Measurements from ENCODE around the gene UBE2D4.
"Not testable (repeated sequence)": the region's sequence is repeated elsewhere in the genome, so short reads cannot be mapped to it uniquely, and the experiment has no call there.

The UBE2D4 gene

GRCh38 chr7:43987476-43987875 is 61.2 kb downstream of the UBE2D4 start:
- not testable (repeated sequence) for H3K4me3 Mint-ChIP-seq; DNase-seq; H3K4me1 Mint-ChIP-seq (ENCODE audit: low read depth in 2 of 2); H3K27me3 Mint-ChIP-seq; ATAC-seq (replicated peaks); H3K9me3 Mint-ChIP-seq
- H3K27ac Mint-ChIP-seq, result peak overlapping the region in 1 of 2 donors; percentile 32
- peaks cover 11% of the 10 kb centered on the region for H3K36me3 Mint-ChIP-seq (ENCODE audit: insufficient read depth)

GRCh38 chr7:43990011-43990585 is 63.9 kb downstream of the UBE2D4 start:
- not testable (repeated sequence) for H3K27ac Mint-ChIP-seq; H3K4me1 Mint-ChIP-seq (ENCODE audit: low read depth in 2 of 2); H3K9me3 Mint-ChIP-seq; H3K27me3 Mint-ChIP-seq; DNase-seq; H3K4me3 Mint-ChIP-seq; ATAC-seq (replicated peaks)
- H3K36me3 Mint-ChIP-seq (ENCODE audit: insufficient read depth), result peaks cover 11% of the 10 kb centered on the region

GRCh38 chr7:43990829-43991228 is 64.6 kb downstream of the UBE2D4 start:
- H3K27ac Mint-ChIP-seq, result peak overlapping the region in 1 of 2 donors; percentile 35
- not testable (repeated sequence) for H3K4me1 Mint-ChIP-seq (ENCODE audit: low read depth in 2 of 2); H3K27me3 Mint-ChIP-seq; H3K4me3 Mint-ChIP-seq; H3K36me3 Mint-ChIP-seq (ENCODE audit: insufficient read depth); DNase-seq; ATAC-seq (replicated peaks); H3K9me3 Mint-ChIP-seq

GRCh38 chr7:43992896-43993295 is 66.7 kb downstream of the UBE2D4 start:
- not testable (repeated sequence) for H3K9me3 Mint-ChIP-seq; ATAC-seq (replicated peaks); H3K4me3 Mint-ChIP-seq; H3K4me1 Mint-ChIP-seq (ENCODE audit: low read depth in 2 of 2); H3K27me3 Mint-ChIP-seq; H3K36me3 Mint-ChIP-seq (ENCODE audit: insufficient read depth); H3K27ac Mint-ChIP-seq; DNase-seq

- H3K9me3 Mint-ChIP-seq; H3K4me1 Mint-ChIP-seq (ENCODE audit: low read depth in 2 of 2); H3K36me3 Mint-ChIP-seq (ENCODE audit: insufficient read depth); H3K4me3 Mint-ChIP-seq; H3K27me3 Mint-ChIP-seq; ATAC-seq (replicated peaks); DNase-seq; H3K27ac Mint-ChIP-seq: not testable (repeated sequence)
These were observed 68.4 kb downstream of the UBE2D4 start for GRCh38 chr7:43994681-43995080.

GRCh38 chr7:43997532-43997931 is 71.3 kb downstream of the UBE2D4 start, which contains the start of gene SPDYE1:
TSS of gene SPDYE1 (plus strand) at chr7:43997897. CDS start at chr7:43999950, 2,053 bp downstream.
- H3K9me3 Mint-ChIP-seq; H3K27ac Mint-ChIP-seq; H3K36me3 Mint-ChIP-seq (ENCODE audit: insufficient read depth); ATAC-seq (replicated peaks); DNase-seq; H3K4me3 Mint-ChIP-seq; H3K27me3 Mint-ChIP-seq; H3K4me1 Mint-ChIP-seq (ENCODE audit: low read depth in 2 of 2): not testable (repeated sequence)

Data from effector memory CD8-positive, alpha-beta T cell (primary cell).